ENCODE results near the gene PLA2G5. TPM values are rescaled to one million over a fixed set of nuclear protein-coding genes. Genes with fewer than 3 reads are reported as not detected.

Gene PLA2G5
- polyA plus RNA-seq, 1 donor: 0.04 TPM

- Histone ChIP-seq H3K36me3 (ENCODE audit: control insufficient read depth, insufficient read depth, low read length) (no peaks in the 10 kb centered on the region), H3K9me3 (ENCODE audit: control insufficient read depth, low read depth, low read length) (peaks cover 7% of the 10 kb centered on the region), H3K4me3 (ENCODE audit: low read length) (no peak overlapping the region), H3K27ac (ENCODE audit: low read length) (no peak overlapping the region), H3K27me3 (ENCODE audit: control insufficient read depth, insufficient read depth, low read length) (no peaks in the 10 kb centered on the region), H3K4me1 (ENCODE audit: control insufficient read depth, insufficient read depth, low read length) (peaks cover 5% of the 10 kb centered on the region)
- DNase-seq: no peak
- WGBS (ENCODE audit: insufficient coverage, low lambda C conversion rate): no CpG with 5 or more reads among the region's 4 CpGs
Measured at GRCh38 chr1:20087668-20088067, 17.7 kb downstream of the PLA2G5 start.

- H3K27me3 ChIP-seq (ENCODE audit: control insufficient read depth, insufficient read depth, low read length): no peaks in the 10 kb centered on the region
- H3K9me3 ChIP-seq (ENCODE audit: control insufficient read depth, low read depth, low read length): no peaks in the 10 kb centered on the region
- no peak overlapping the region for H3K4me3 ChIP-seq (ENCODE audit: low read length)
- H3K27ac ChIP-seq (ENCODE audit: low read length): no peak overlapping the region
- WGBS (ENCODE audit: insufficient coverage, low lambda C conversion rate): no CpG with 5 or more reads among the region's 19 CpGs
- no peaks in the 10 kb centered on the region for H3K4me1 ChIP-seq (ENCODE audit: control insufficient read depth, insufficient read depth, low read length)
- no peaks in the 10 kb centered on the region for H3K36me3 ChIP-seq (ENCODE audit: control insufficient read depth, insufficient read depth, low read length)
- DNase-seq: no peak
Measured at GRCh38 chr1:20089328-20090077, 19.5 kb downstream of the PLA2G5 start.

- DNase-seq: no peak
- Histone ChIP-seq H3K9me3 (ENCODE audit: control insufficient read depth, low read depth, low read length) (no peaks in the 10 kb centered on the region), H3K4me3 (ENCODE audit: low read length) (no peak overlapping the region), H3K36me3 (ENCODE audit: control insufficient read depth, insufficient read depth, low read length) (no peaks in the 10 kb centered on the region), H3K27me3 (ENCODE audit: control insufficient read depth, insufficient read depth, low read length) (no peaks in the 10 kb centered on the region), H3K27ac (ENCODE audit: low read length) (no peak overlapping the region), H3K4me1 (ENCODE audit: control insufficient read depth, insufficient read depth, low read length) (no peaks in the 10 kb centered on the region)
- WGBS (ENCODE audit: insufficient coverage, low lambda C conversion rate): no CpG with 5 or more reads among the region's 3 CpGs
Measured at GRCh38 chr1:20090119-20090518, 20.1 kb downstream of the PLA2G5 start.

GRCh38 chr1:20090641-20091040, 20.6 kb downstream of the PLA2G5 start:
- Histone ChIP-seq H3K27ac (ENCODE audit: low read length) (no peak overlapping the region), H3K36me3 (ENCODE audit: control insufficient read depth, insufficient read depth, low read length) (no peaks in the 10 kb centered on the region), H3K4me1 (ENCODE audit: control insufficient read depth, insufficient read depth, low read length) (peaks cover 3% of the 10 kb centered on the region), H3K9me3 (ENCODE audit: control insufficient read depth, low read depth, low read length) (no peaks in the 10 kb centered on the region), H3K4me3 (ENCODE audit: low read length) (no peak overlapping the region), H3K27me3 (ENCODE audit: control insufficient read depth, insufficient read depth, low read length) (no peaks in the 10 kb centered on the region)
- WGBS (ENCODE audit: insufficient coverage, low lambda C conversion rate): no CpG with 5 or more reads among the region's 6 CpGs
- DNase-seq: no peak

- DNase-seq: no peak
- H3K9me3 ChIP-seq (ENCODE audit: control insufficient read depth, low read depth, low read length): no peaks in the 10 kb centered on the region
- WGBS (ENCODE audit: insufficient coverage, low lambda C conversion rate): no CpG with 5 or more reads among the region's 5 CpGs
- no peak overlapping the region for H3K4me3 ChIP-seq (ENCODE audit: low read length)
- no peak overlapping the region for H3K27ac ChIP-seq (ENCODE audit: low read length)
- H3K36me3 ChIP-seq (ENCODE audit: control insufficient read depth, insufficient read depth, low read length): no peaks in the 10 kb centered on the region
- H3K27me3 ChIP-seq (ENCODE audit: control insufficient read depth, insufficient read depth, low read length): no peaks in the 10 kb centered on the region
- peaks cover 20% of the 10 kb centered on the region for H3K4me1 ChIP-seq (ENCODE audit: control insufficient read depth, insufficient read depth, low read length)
Measured at GRCh38 chr1:20093303-20093702, 23.3 kb downstream of the PLA2G5 start.

- no CpG with 5 or more reads among the region's 5 CpGs for WGBS (ENCODE audit: insufficient coverage, low lambda C conversion rate)
- DNase-seq: no peak
- Histone ChIP-seq H3K27me3 (ENCODE audit: control insufficient read depth, insufficient read depth, low read length) (no peaks in the 10 kb centered on the region), H3K27ac (ENCODE audit: low read length) (no peak overlapping the region), H3K36me3 (ENCODE audit: control insufficient read depth, insufficient read depth, low read length) (no peaks in the 10 kb centered on the region), H3K9me3 (ENCODE audit: control insufficient read depth, low read depth, low read length) (no peaks in the 10 kb centered on the region), H3K4me3 (ENCODE audit: low read length) (no peak overlapping the region), H3K4me1 (ENCODE audit: control insufficient read depth, insufficient read depth, low read length) (peaks cover 20% of the 10 kb centered on the region)
Measured at GRCh38 chr1:20093940-20094391, 24.0 kb downstream of the PLA2G5 start.

- Histone ChIP-seq H3K27me3 (ENCODE audit: control insufficient read depth, insufficient read depth, low read length) (no peaks in the 10 kb centered on the region), H3K27ac (ENCODE audit: low read length) (peak overlapping the region; percentile 43)
- peak; percentile 87 to 91 for DNase-seq
Measured at GRCh38 chr1:20095564-20096434, 25.8 kb downstream of the PLA2G5 start.

GRCh38 chr1:20096840-20097447, 26.9 kb downstream of the PLA2G5 start:
- no peak for DNase-seq
- Histone ChIP-seq H3K27me3 (ENCODE audit: control insufficient read depth, insufficient read depth, low read length) (no peaks in the 10 kb centered on the region), H3K4me3 (ENCODE audit: low read length) (no peak overlapping the region), H3K36me3 (ENCODE audit: control insufficient read depth, insufficient read depth, low read length) (no peaks in the 10 kb centered on the region), H3K4me1 (ENCODE audit: control insufficient read depth, insufficient read depth, low read length) (peaks cover 20% of the 10 kb centered on the region), H3K9me3 (ENCODE audit: control insufficient read depth, low read depth, low read length) (no peaks in the 10 kb centered on the region), H3K27ac (ENCODE audit: low read length) (no peak overlapping the region)
- WGBS (ENCODE audit: insufficient coverage, low lambda C conversion rate): no CpG with 5 or more reads among the region's 7 CpGs

More at GRCh38 chr1:20095564-20096434, 25.8 kb downstream of the PLA2G5 start:
- H3K4me1 ChIP-seq (ENCODE audit: control insufficient read depth, insufficient read depth, low read length): peaks cover 20% of the 10 kb centered on the region
- no peaks in the 10 kb centered on the region for H3K36me3 ChIP-seq (ENCODE audit: control insufficient read depth, insufficient read depth, low read length)
- no peak overlapping the region for H3K4me3 ChIP-seq (ENCODE audit: low read length)
- H3K9me3 ChIP-seq (ENCODE audit: control insufficient read depth, low read depth, low read length): no peaks in the 10 kb centered on the region
- WGBS (ENCODE audit: insufficient coverage, low lambda C conversion rate): no CpG with 5 or more reads among the region's 5 CpGs

- H3K9me3 ChIP-seq (ENCODE audit: control insufficient read depth, low read depth, low read length): no peaks in the 10 kb centered on the region
- H3K4me1 ChIP-seq (ENCODE audit: control insufficient read depth, insufficient read depth, low read length): peaks cover 20% of the 10 kb centered on the region
- H3K36me3 ChIP-seq (ENCODE audit: control insufficient read depth, insufficient read depth, low read length): no peaks in the 10 kb centered on the region
- WGBS (ENCODE audit: insufficient coverage, low lambda C conversion rate): 100% methylated on average over 1 of the region's 3 CpGs
- H3K27ac ChIP-seq (ENCODE audit: low read length): no peak overlapping the region
- H3K27me3 ChIP-seq (ENCODE audit: control insufficient read depth, insufficient read depth, low read length): no peaks in the 10 kb centered on the region
- H3K4me3 ChIP-seq (ENCODE audit: low read length): no peak overlapping the region
- DNase-seq: no peak
Measured at GRCh38 chr1:20099533-20099932, 29.5 kb downstream of the PLA2G5 start.

GRCh38 chr1:20100632-20101355, 30.8 kb downstream of the PLA2G5 start:
- Histone ChIP-seq H3K4me1 (ENCODE audit: control insufficient read depth, insufficient read depth, low read length) (peaks cover 15% of the 10 kb centered on the region), H3K27me3 (ENCODE audit: control insufficient read depth, insufficient read depth, low read length) (no peaks in the 10 kb centered on the region), H3K4me3 (ENCODE audit: low read length) (no peak overlapping the region), H3K9me3 (ENCODE audit: control insufficient read depth, low read depth, low read length) (no peaks in the 10 kb centered on the region), H3K36me3 (ENCODE audit: control insufficient read depth, insufficient read depth, low read length) (no peaks in the 10 kb centered on the region), H3K27ac (ENCODE audit: low read length) (no peak overlapping the region)
- 20% methylated on average over 1 of the region's 14 CpGs for WGBS (ENCODE audit: insufficient coverage, low lambda C conversion rate)
- DNase-seq: peak; percentile 9 to 27
